Effector CD4-positive, alpha-beta T cell (primary cell): Measurements from ENCODE around the gene MAJIN.
"Not testable (repeated sequence)": the region's sequence is repeated elsewhere in the genome, so short reads cannot be mapped to it uniquely, and the experiment has no call there.

Experiments
- DNase-seq: peaks from one replicate; pipeline ENCODE4 v3.0.0-alpha.2; 2020

The MAJIN gene

DNA sequence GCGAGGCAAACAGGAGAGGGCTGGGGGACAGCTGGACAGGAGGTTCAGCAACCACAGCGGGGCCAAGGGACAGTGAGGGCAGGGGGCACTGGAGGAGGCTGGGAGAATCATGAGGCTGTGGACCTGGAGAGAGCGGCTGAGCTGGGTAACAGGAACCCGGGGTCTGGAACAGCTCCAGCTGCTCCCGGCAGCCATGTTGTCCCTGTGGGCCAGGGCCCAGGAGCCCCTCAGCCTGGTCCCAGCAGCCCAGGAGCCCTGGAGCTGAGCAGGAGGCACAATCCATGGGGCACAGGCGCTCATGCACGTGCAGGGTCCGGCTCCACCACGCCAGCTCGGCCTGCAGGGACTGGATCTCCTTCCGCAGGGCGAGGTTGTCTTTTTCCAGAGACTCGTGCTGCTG, 17.5 kb upstream of the MAJIN start:
- no peak for DNase-seq

DNA sequence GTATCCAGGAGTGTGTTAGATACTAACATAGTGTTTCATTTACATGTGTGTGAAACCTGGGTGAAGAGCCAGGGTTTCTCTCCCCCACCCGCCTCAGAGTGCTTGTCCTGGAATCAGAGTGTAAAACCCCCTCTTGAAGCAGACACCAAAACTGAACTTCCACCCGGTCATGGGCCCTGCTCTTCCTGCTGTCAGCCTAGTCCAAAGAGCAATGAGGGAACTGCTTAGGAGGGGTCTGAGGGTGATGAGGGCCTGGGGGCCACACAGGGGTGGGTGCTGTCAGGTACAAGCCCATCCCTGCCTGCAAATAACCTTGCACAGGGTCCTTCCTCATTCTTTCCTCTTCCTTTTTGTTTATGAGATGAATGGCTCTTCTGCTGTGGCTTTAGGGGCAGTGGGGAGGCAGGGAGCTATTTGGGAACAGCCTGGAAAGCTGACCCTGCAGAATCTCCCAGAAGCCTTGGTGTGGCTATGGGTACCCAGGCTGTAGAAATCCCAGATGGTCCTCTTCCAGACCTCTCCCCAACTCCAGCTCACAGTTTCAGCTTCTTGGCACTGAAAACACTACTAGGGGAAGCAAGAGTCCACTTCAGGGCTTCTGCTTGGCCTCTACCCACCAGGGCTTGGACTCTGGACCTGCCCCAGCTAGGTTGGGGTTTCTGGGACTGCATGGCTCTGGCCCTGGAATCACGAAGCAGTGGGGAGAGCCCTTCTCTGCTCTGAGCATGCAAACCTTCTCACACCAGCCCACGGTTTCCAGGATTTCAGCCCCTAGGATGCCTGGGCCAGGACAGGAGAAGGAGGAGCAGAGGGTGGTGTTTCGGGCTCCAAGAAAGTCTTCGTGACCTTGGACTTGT, 16.3 kb upstream of the MAJIN start:
- DNase-seq, result no peak

GRCh38 chr11:64983339-64983738, 11.4 kb upstream of the MAJIN start:
- DNase-seq, result not testable (repeated sequence)

- DNase-seq, result no peak
Measured at GRCh38 chr11:64976651-64977050, 4.7 kb upstream of the MAJIN start.

DNA sequence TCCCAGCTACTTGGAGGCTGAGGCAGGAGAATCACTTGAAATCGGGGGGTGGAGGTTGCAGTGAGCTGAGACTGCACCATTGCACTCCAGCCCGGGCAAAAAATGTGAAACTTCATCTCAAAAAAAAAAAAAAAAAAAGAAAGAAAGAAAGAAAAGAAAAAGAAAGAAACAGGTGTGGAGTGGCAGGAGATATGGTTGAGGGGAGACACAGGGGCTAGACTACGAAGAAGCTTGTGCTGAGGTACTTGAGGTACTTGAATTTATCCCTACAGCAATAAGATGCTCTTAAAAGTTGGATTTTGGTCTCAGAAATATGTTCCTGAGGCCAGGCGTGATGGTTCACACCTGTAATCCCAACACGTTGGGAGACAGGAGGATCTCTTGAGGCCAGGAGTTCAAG, 2.2 kb upstream of the MAJIN start:
- no peak for DNase-seq

GRCh38 chr11:64970731-64971151, 1.2 kb downstream of the MAJIN start:
- no peak for DNase-seq

GRCh38 chr11:64969209-64969608, 2.7 kb downstream of the MAJIN start:
- no peak for DNase-seq

- no peak for DNase-seq
Measured at GRCh38 chr11:64967375-64967774, 4.5 kb downstream of the MAJIN start.

- DNase-seq, result no peak
Measured at GRCh38 chr11:64963072-64963631, 8.8 kb downstream of the MAJIN start.

DNA sequence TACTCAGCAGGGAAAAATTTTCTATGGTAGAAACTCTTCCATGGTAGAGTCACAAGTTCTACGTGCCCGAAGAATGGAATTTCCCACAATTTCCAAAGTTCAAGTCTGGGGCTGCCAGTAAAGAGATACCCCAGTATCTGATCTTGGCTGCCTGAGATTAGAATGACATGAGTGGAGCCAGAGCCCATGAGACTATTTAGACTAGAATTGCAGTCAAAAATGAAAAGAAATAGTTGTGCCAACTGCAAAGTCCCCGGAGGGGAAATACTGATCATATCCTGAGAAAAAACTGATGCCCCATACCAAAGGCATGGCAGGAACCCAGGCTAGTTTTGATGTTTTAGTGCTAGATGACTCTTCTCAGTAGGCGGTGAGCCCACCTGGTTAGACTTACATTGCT, 11.2 kb downstream of the MAJIN start:
- no peak for DNase-seq

GRCh38 chr11:64959498-64959897, 12.4 kb downstream of the MAJIN start:
- no peak for DNase-seq

GRCh38 chr11:64954201-64954600, 17.7 kb downstream of the MAJIN start:
- no peak for DNase-seq

DNA sequence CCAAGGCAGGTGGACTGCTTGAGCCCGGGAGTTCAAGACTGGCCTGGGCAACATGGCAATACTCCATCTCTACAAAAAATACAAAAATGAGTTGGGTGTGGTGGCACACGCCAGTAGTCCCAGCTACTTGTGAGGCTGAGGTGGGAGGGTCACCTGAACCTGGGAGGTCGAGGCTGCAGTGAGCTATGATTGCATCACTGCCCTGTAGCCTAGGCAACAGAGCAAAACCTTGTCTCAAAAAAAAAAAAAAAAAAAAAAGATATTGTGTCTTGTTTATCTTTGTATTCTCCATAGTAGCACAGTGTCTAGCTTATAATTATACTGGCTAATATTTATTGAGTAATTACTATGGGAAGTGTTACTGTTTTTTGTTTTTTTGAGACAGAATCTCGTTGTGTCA, 20.4 kb downstream of the MAJIN start:
- DNase-seq, result no peak

- DNase-seq, result no peak
Measured at GRCh38 chr11:64947208-64947814, 24.6 kb downstream of the MAJIN start.

DNA sequence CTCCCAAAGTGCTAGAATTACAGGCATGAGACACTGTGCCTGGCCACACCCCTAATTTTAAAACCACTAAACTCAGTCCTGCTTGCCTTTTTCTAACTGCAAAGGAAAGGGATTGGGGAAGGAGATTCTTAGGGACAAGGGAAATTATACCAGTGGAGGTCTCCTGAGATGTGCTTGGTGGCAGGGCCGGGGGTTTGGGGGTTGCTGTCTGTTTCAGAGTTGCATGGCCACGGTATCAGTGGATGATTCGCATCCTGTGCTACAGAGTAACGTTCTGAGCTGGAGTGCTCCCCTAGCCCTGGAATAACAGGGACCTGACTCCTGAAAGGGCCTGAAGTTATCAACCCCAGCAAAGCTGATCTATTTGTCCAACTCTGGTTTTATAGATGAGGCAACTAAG, 35.4 kb downstream of the MAJIN start:
- DNase-seq, result no peak

DNA sequence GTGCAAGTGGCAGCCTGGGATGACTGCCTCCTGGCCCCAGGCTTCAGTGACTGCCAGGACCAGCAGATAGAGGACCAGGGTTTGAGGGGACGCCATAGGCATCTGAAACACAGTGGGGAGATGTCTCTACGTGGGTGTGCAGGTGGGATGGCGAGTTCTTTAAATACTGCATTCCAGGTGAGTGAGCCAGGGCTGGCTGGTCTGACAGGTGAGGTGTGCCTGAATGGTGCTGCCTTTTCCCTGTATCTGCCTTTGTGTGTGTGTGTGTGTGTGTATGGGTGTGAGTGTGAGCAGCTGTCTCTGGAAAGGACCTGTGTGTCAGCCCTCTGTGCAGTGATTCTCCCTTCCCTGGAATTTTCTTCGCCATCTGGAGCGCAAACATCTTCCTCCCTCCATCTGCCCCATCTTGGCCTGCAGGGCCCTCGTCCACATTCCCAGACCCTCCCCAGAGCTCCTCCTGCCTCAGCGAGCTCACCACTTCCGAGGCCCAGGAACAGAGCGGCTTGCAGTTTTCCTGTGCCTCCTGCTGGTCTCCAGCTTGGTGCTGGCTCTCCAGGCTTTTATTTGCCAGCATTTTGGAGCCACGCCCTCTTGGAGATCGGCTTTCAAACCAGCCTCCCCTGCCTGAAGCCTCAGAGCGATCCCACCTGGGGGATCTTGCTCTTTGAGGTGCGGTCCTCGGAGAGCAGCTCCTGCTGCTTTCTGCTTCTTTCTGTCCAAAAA, 36.4 kb downstream of the MAJIN start, which contains the start of gene GPHA2:
Gene GPHA2, minus strand, starts transcription at position 535 of the 723 bp plus-strand sequence. Its CDS starts 433 bp downstream, at position 102.
- DNase-seq, result no peak

DNA sequence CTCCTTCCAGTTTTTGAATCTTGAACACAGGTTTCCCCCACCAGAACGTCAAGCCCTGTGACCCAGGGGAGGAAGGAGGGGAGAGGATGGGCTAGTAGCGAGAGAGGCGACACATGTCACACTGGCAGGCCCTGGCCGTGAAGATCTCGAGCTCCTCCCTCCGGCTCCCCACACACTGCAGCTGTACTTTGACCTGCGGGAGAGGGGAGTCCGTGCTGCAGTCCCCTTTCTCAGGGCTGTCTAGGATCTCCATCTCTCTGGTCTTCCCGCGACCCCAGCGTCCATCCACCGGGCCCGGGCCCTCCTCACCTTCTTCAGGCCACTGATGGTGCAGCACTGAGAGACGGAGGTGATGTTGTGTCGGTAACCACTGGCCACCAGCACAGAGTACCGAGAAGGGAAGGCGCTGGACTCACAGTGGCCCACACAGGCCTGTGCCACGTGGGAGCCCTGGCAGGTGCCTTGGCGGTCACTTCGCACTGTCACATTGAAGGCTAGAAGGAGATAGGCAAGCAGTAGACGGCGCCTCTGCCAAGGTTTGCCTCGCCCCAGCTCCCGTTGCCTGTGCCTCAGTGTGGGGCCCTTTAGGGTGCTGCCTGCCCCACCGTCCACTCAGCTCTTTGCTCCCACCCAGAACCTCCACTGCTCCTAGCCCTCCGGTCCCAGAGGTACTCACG, 37.1 kb downstream of the MAJIN start:
- DNase-seq, result no peak

DNA sequence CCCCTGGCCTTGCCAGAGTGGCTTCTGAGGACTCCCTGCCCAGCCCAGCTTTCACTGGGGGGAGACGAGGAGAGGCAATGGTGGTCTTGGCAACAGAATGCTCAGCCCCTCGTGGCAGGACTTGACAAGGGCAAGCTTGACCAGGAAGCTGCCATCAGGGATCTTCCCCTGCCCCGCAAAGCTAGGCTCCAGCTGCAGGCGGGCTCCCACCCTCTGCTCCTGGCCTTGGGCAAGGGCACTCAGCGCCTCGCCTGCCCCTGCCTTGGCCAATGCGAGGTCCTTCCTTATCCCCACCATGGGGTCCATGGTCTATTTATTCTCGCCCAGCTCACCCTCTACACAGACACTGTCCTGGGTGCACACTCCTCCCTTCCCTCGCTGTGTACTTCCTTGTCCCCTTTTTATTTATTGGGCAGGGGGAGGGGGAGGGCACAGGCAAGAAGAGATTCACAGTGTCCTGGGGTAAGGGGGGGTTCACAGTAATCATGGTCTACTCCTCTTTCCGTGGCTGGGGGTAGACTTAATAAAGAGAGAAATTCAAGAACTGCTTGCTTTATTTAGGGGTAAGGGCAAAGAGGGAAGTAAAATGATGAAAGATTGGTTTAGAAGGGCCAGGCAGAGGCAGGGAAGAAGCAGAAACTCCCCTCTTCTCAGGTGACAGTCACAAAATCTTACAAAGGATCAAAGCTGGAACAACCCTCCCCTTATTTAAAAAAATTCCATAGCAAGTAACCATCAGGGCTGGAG, 37.8 kb downstream of the MAJIN start:
- no peak for DNase-seq

DNA sequence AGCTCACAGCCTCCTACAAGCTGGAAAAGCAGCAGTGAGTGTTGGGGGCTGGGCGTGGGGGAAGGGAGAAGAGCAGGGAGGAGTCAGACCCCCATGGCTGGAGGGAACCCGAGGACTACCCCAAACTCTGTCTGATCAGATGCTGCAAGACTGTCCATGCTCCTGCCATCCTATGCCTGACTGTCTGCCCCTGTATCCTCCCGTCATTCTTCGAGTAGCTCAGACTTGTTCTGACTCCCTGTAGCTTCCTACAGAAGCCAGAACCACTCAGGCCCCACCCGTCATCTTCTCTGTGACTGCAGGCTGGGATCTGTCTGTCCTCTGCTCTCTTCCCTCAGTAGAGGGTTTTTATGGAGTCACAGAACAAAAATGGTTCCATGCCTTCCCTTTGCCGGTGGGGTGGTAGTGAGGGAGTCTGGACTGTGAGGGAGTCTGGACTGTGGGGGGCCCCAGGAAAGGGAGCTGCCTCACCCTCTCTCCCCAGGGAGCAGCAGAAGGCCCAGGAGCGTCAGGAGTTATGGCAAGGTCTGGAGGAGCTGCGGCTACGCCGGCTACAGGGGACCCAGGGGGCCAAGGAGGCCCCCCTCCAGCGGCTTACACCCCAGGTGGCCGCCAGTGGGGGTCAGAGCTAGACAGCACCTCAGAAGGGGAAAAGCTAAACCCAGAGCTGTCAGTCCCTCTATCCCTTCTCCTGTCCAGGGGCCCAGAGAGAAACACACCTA, 38.5 kb downstream of the MAJIN start:
- no peak for DNase-seq

DNA sequence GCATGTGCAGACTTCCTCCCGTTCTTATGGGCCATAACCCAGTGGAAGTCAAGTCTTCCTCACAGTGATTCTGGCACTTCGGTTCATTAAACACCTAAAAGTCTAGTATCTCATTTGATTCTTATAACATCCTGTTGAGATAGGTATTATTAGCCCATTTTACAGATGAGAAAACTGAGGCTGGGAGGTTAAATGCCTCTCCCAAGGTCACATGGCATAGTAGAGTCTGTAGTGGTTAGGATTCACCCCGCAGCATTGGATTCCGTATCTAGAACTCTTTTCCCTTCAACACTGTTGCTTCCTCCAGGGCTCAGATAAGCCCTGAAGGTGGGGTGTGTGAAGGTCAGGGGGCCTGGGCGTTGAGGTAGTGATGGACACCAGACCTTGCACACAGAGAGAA, 39.6 kb downstream of the MAJIN start:
- no peak for DNase-seq

GRCh38 chr11:64931290-64931689, 40.6 kb downstream of the MAJIN start:
- DNase-seq, result no peak
